Measurements from ENCODE around the gene TRAM2. TPM values are rescaled to one million over a fixed set of nuclear protein-coding genes. Genes with fewer than 3 reads are reported as not detected.

TRAM2 gene
- total and polyA plus RNA-seq, 2 of the 8 experiments (the other 6 are each of a cell fraction or from before 2014, with no cell fraction given), result 9.0 to 21.4 TPM

- TF ChIP-seq E2F6 (IDR thresholded peaks at IDR 0.05), result no peak
Observed at GRCh38 chr6:52552278-52552643, 24.6 kb downstream of the TRAM2 start (continued).
